Ovary (tissue), 9 donors: ENCODE measurements around the gene CATSPERB. TPM values are rescaled to one million over a fixed set of nuclear protein-coding genes. Genes with fewer than 3 reads are reported as not detected.
"Not testable (repeated sequence)": the region's sequence is repeated elsewhere in the genome, so short reads cannot be mapped to it uniquely, and the experiment has no call there.

Experiments
- DNase-seq, 5 donors: peaks; one replicate each; pipeline ENCODE4 v3.0.0-alpha.2; 2019 to 2020
- H3K27ac ChIP-seq, 2 donors: fragments of 200-600 bp; one replicate each; pipeline versions ENCODE4 v1.5.1 to v1.8.0; 2019 to 2022
- H3K27me3 ChIP-seq: fragments of 200-600 bp; one replicate; pipeline ENCODE4 v1.8.0; 2022
- H3K36me3 ChIP-seq: fragments of 200-600 bp; sonication (generic); one replicate; pipeline ENCODE4 v1.5.1; 2019
- H3K4me1 ChIP-seq: one replicate; pipeline ENCODE4 v1.8.1; 2013; ENCODE audit warnings: mild to moderate bottlenecking, moderate library complexity; ENCODE audit not compliant: insufficient read depth
- H3K4me3 ChIP-seq: fragments of 200-600 bp; sonication (generic); one replicate; pipeline ENCODE4 v1.5.1; 2017
- H3K9me3 ChIP-seq, 2 donors: fragments of 200-600 bp in 1 of 2; sonication (generic) in 1 of 2; one replicate each; pipeline versions ENCODE4 v1.5.1 to v1.8.1; 2013 to 2019; ENCODE audit warnings: mild to moderate bottlenecking in 1 of 2, moderate library complexity in 1 of 2
- CTCF ChIP-seq, 3 donors: fragments of 450-650 bp in 2 of 3; fragments of 200-600 bp in 1 of 3; IDR thresholded peaks; one replicate each; pipeline versions ENCODE4 v1.5.1 to v1.8.0; 2016 to 2022; ENCODE audit warnings: antibody characterized with exemption in 3 of 3, mild to moderate bottlenecking in 1 of 3
- EP300 ChIP-seq: sonication (generic); formaldehyde crosslinking; IDR thresholded peaks from one replicate; pipeline ENCODE4 v1.6.1; 2017; ENCODE audit warnings: antibody characterized with exemption
- POLR2A ChIP-seq: fragments of 450-650 bp; IDR thresholded peaks from one replicate; pipeline ENCODE4 v1.6.1; 2017; ENCODE audit warnings: antibody characterized with exemption, mild to moderate bottlenecking, moderate library complexity
- WGBS, 3 donors: extraction: QIAGEN DNeasy Blood & Tissue Kit in 1 of 3; methylation state at CpG; one replicate each; pipeline versions ENCODE4 v1.1.5 to v1.1.7; 2013 to 2017; 5-methylcytosine and 5-hydroxymethylcytosine counted together
- intact Hi-C, 4 donors: fragments of 100-400 bp; cut with DNase I; formaldehyde crosslinking; loops; one replicate each; pipeline versions ENCODE4 v1.11.0 to v1.15.1; 2022 to 2023
- polyA plus RNA-seq, 2 donors: library from polyadenylated mRNA; stranded (reverse); fragments of 200-250 nt in 1 of 2; fragments of 350-450 nt in 1 of 2; fragmentation: Illumina TruSeq in 1 of 2; extraction: RNeasy Lipid Tissue Mini Kit (QIAGEN cat#74804) in 1 of 2; gene quantifications; one replicate each; pipeline ENCODE4 v1.2.3, GENCODE V29; 2013 to 2014
- total RNA-seq, 7 donors: library from RNA; depleted of rRNA in 2 of 7; stranded (reverse); fragments of >200 nt in 2 of 7; fragmentation: NEBNext Ultra II Directional in 3 of 7; extraction: Animal tissue kit (Norgen Biotek cat#: 25700) in 3 of 7; gene quantifications; one replicate each; pipeline versions ENCODE4 v1.1.0 to v1.2.4, GENCODE V29; 2016 to 2023
- donor health status: DM: no; HTN: no; CAD: no; lungs with moderate emphysema.
- donor health status: DM: no; HTN: no; CAD: no.
- donor health status: Bipolar disorder and iron deficiency.
- donor health status: DM: yes; HTN: yes; CAD: no.
- donor health status: DM: no; HTN: no; CAD: no.
- donor health status: DM: yes; HTN: yes; CAD: no.

The CATSPERB gene
- total and polyA plus RNA-seq, 9 donors: 0.07 to 2.5 (median 0.46) TPM; not detected in 1

- DNase-seq: no peak
- WGBS, 3 donors: 92 to 96% (median 94%) methylated on average over 1 of the region's 1 CpG
- Histone ChIP-seq H3K27me3 (no peaks in the 10 kb centered on the region), H3K4me3 (no peak overlapping the region), H3K4me1 (no peaks in the 10 kb centered on the region), H3K27ac (no peak overlapping the region), H3K9me3 (peaks cover 0 to 3% of the 10 kb centered on the region in 2 donors), H3K36me3 (no peaks in the 10 kb centered on the region)
- TF ChIP-seq EP300 (no peak), POLR2A (no peak), CTCF (IDR thresholded peaks at IDR 0.05) (no peak)
- intact Hi-C loops: no loop called here
These were observed 42.3 kb downstream of the CATSPERB start for GRCh38 chr14:91689608-91690007.

- 88 to 95% (median 89%) methylated on average over 4 of the region's 4 CpGs for WGBS, 3 donors
- H3K27me3 ChIP-seq, H3K27ac ChIP-seq, H3K36me3 ChIP-seq, H3K4me3 ChIP-seq, H3K4me1 ChIP-seq, DNase-seq, intact Hi-C loops, H3K9me3 ChIP-seq: not testable (repeated sequence)
These were observed 44.5 kb downstream of the CATSPERB start for GRCh38 chr14:91687436-91687835.

- 37 to 42% (median 39%) methylated on average over 1 of the region's 1 CpG for WGBS, 3 donors
These were observed 46.3 kb downstream of the CATSPERB start for GRCh38 chr14:91685600-91685999.

GRCh38 chr14:91681893-91682563, 49.9 kb downstream of the CATSPERB start:
- TF ChIP-seq CTCF (IDR thresholded peaks at IDR 0.05): no peak
- TF ChIP-seq POLR2A: no peak
- TF ChIP-seq EP300: no peak
- Histone ChIP-seq H3K27ac (no peak overlapping the region), H3K36me3 (no peaks in the 10 kb centered on the region), H3K27me3 (no peaks in the 10 kb centered on the region), H3K9me3 (no peaks in the 10 kb centered on the region), H3K4me1 (no peaks in the 10 kb centered on the region), H3K4me3 (no peak overlapping the region)
- DNase-seq: no peak
- intact Hi-C loops: loop anchor here in 1 of 4 donors (2.0 kb wide), 1 partner anchor 15 kb away; no protein-coding TSS in a partner anchor
- WGBS, 3 donors: 89 to 92% (median 91%) methylated on average over 4 of the region's 4 CpGs

More at GRCh38 chr14:91685600-91685999, 46.3 kb downstream of the CATSPERB start:
- intact Hi-C loops: no loop called here
- TF ChIP-seq CTCF (IDR thresholded peaks at IDR 0.05) (no peak), POLR2A (no peak), EP300 (no peak)
- Histone ChIP-seq H3K27me3 (no peaks in the 10 kb centered on the region), H3K4me1 (no peaks in the 10 kb centered on the region), H3K27ac (no peak overlapping the region), H3K36me3 (no peaks in the 10 kb centered on the region), H3K4me3 (no peak overlapping the region), H3K9me3 (peaks cover 0 to 1% of the 10 kb centered on the region in 2 donors)
- DNase-seq: no peak

GRCh38 chr14:91681118-91681517, 50.8 kb downstream of the CATSPERB start:
- TF ChIP-seq POLR2A: no peak
- TF ChIP-seq EP300: no peak
- TF ChIP-seq CTCF (IDR thresholded peaks at IDR 0.05): no peak
- H3K4me1 ChIP-seq: no peaks in the 10 kb centered on the region
- H3K36me3 ChIP-seq: no peaks in the 10 kb centered on the region
- H3K9me3 ChIP-seq: no peaks in the 10 kb centered on the region
- H3K4me3 ChIP-seq: no peak overlapping the region
- intact Hi-C loops: loop anchor here in 1 of 4 donors (2.0 kb wide), 1 partner anchor 16 kb away; no protein-coding TSS in a partner anchor
- H3K27me3 ChIP-seq: no peaks in the 10 kb centered on the region
- no peak overlapping the region for H3K27ac ChIP-seq
- no peak for DNase-seq
- WGBS, 3 donors: 85 to 94% (median 90%) methylated on average over 4 of the region's 4 CpGs
